Uterus (tissue), 4 donors: Measurements from ENCODE around the gene ZMAT5. TPM values are rescaled to one million over a fixed set of nuclear protein-coding genes. Genes with fewer than 3 reads are reported as not detected.
A peak's percentile ranks its signal among the peaks of the same experiment; 100 is the strongest.

Experiments used
- DNase-seq, 2 donors: peaks; one replicate each; pipeline ENCODE4 v3.0.0-alpha.2; 2019 to 2020
- H3K27ac ChIP-seq, 2 donors: fragments of 200-600 bp; sonication (generic); 1 replicate in 1 of 2; 2 replicates in 1 of 2; pipeline ENCODE4 v1.5.1; 2016 to 2018
- H3K27me3 ChIP-seq, 2 donors: fragments of 200-600 bp; sonication (generic); one replicate each; pipeline ENCODE4 v1.5.1; 2018 to 2019; ENCODE audit warnings: control low read depth in 1 of 2
- H3K36me3 ChIP-seq, 2 donors: fragments of 200-600 bp; sonication (generic); one replicate each; pipeline ENCODE4 v1.5.1; 2019; ENCODE audit warnings: control low read depth in 1 of 2
- H3K4me1 ChIP-seq, 2 donors: fragments of 200-600 bp; sonication (generic); one replicate each; pipeline ENCODE4 v1.5.1; 2018 to 2019; ENCODE audit warnings: control low read depth in 1 of 2
- H3K4me3 ChIP-seq, 2 donors: fragments of 200-600 bp; sonication (generic); 1 replicate in 1 of 2; 2 replicates in 1 of 2; pipeline ENCODE4 v1.5.1; 2018 to 2019; ENCODE audit warnings: mild to moderate bottlenecking in 1 of 2
- H3K9me3 ChIP-seq, 2 donors: fragments of 200-600 bp; sonication (generic); one replicate each; pipeline ENCODE4 v1.5.1; 2019; ENCODE audit warnings: control low read depth in 1 of 2
- POLR2A ChIP-seq, 2 donors: fragments of 450-650 bp; IDR thresholded peaks; one replicate each; pipeline ENCODE4 v1.6.1; 2016; ENCODE audit warnings: antibody characterized with exemption in 2 of 2, mild to moderate bottlenecking in 1 of 2, moderate library complexity in 1 of 2
- intact Hi-C: fragments of 100-400 bp; cut with DNase I; formaldehyde crosslinking; loops from one replicate; pipeline ENCODE4 v1.15.1; 2023; ENCODE audit warnings: low total_unique reads
- total RNA-seq, 4 donors: library from RNA; depleted of rRNA in 3 of 4; stranded (reverse); fragments of >200 nt in 3 of 4; gene quantifications; one replicate each; pipeline versions ENCODE4 v1.1.0 to v1.2.4, GENCODE V29; 2014 to 2023
- TF ChIP-seq, protein P1 (sequence below), 4 experiments: fragments of 200-600 bp in 2 of 4; fragments of 450-650 bp in 2 of 4; sonication (generic) in 2 of 4; IDR thresholded peaks; one replicate each; pipeline ENCODE4 v1.5.1; 2016 to 2019; ENCODE audit warnings: antibody characterized with exemption in 4 of 4, mild to moderate bottlenecking in 2 of 4, moderate library complexity in 1 of 4
- donor health status: DM: yes; HTN: yes; CAD: no.

Gene ZMAT5
- total RNA-seq, 4 donors from 2014 or later, result 12.0 to 47.4 (median 23.4) TPM

DNA sequence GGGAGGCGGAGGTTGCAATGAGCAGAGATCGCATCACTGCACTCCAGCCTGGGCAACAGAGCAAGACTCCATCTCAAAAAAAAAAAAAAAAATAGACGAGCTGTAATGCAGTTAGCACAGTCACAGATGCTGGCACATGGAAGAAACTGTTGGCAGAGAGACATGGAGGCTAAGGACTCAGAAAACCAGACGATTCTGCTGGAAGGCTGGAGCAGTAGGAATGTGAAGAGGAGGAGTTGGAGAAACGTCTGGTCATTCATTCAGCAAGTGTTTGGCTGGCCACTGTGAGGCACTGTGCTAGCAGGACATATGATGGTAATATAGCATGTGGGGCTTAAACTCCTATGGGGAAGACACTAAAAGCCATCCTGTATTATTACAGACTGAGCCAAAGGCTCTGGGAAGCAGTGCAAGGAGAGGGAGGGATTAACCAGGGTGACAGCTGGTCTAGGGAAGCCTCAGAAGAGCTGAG, 5.4 kb upstream of the ZMAT5 start:
- Histone ChIP-seq H3K4me3 (no peak overlapping the region), H3K27ac (no peak overlapping the region), H3K36me3 (no peaks in the 10 kb centered on the region), H3K9me3 (no peaks in the 10 kb centered on the region), H3K27me3 (no peaks in the 10 kb centered on the region), H3K4me1 (peaks cover 7 to 11% of the 10 kb centered on the region in 2 donors)
- no peak for DNase-seq
- intact Hi-C loops, result no loop called here
- TF ChIP-seq, protein P1, sequence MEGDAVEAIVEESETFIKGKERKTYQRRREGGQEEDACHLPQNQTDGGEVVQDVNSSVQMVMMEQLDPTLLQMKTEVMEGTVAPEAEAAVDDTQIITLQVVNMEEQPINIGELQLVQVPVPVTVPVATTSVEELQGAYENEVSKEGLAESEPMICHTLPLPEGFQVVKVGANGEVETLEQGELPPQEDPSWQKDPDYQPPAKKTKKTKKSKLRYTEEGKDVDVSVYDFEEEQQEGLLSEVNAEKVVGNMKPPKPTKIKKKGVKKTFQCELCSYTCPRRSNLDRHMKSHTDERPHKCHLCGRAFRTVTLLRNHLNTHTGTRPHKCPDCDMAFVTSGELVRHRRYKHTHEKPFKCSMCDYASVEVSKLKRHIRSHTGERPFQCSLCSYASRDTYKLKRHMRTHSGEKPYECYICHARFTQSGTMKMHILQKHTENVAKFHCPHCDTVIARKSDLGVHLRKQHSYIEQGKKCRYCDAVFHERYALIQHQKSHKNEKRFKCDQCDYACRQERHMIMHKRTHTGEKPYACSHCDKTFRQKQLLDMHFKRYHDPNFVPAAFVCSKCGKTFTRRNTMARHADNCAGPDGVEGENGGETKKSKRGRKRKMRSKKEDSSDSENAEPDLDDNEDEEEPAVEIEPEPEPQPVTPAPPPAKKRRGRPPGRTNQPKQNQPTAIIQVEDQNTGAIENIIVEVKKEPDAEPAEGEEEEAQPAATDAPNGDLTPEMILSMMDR (IDR thresholded peaks at IDR 0.05), result no peak
- TF ChIP-seq POLR2A (IDR thresholded peaks at IDR 0.05), result no peak

DNA sequence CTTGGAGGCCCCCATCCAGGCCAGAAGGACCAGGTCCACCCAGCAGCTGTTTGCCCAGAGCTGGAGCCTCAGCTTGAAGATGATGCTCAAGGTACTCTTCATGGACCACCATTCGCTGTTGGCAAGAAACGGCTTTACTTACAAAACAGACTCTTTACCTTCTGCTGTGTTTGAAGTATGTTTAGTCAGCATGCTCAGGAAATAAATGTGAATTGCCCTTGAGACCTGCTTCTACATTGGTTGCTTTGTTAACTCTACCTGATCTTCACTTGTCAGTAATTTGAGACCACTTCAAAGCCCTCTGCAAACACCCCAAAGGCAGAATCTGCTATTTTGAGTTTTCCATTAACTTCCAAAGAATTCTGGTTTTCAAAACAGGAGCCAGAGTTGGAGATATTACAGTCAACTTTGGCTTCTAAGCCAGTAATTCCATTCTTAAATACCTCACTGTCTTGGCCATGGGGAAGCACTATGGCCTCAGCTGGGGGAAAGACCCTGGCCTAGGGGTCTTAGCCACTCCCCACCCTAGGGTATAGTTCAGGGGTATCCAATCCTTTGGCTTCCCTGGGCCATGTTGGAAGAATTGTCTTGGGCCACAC, 3.0 kb upstream of the ZMAT5 start:
- H3K4me1 ChIP-seq, result peaks cover 7 to 11% of the 10 kb centered on the region in 2 donors
- TF ChIP-seq POLR2A (IDR thresholded peaks at IDR 0.05), result no peak
- TF ChIP-seq, protein P1 (IDR thresholded peaks at IDR 0.05), result no peak
- no peak overlapping the region for H3K27ac ChIP-seq
- no peaks in the 10 kb centered on the region for H3K9me3 ChIP-seq
- no peaks in the 10 kb centered on the region for H3K27me3 ChIP-seq
- no peak overlapping the region for H3K4me3 ChIP-seq
- H3K36me3 ChIP-seq, result no peaks in the 10 kb centered on the region
- intact Hi-C loops, result no loop called here
- no peak for DNase-seq

DNA sequence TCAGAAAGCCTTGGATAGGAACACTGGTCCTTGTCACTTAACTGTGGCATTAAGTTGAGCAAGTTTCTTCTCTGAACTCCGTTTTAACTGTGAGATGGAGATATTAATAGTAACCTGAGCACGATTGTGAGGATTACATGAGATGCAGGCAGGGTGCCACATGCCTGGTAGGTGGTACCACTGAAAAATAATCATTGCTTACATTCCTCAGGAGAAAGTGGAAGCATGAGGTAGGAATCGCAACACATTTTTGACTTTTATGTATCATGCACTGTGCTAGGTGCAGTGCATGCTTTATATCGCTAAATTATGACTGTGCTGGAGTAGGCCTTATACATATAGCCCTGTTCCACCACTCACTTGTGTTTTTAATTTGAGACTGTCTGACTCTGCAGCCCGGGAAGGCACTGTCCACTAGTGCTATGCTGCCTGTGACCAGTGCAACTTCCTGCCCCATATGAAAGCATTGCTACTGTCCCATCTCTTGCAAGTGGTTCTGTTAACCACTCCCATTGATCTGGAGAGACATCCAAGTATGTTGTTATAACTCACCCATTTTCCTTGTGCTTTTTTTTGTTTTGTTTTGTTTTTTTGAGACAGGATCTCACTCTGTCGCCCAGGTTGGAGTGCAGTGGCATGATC, 1.4 kb upstream of the ZMAT5 start:
- intact Hi-C loops, result no loop called here
- peak overlapping the region; percentile 91 to 94 for H3K4me3 ChIP-seq
- H3K36me3 ChIP-seq, result no peaks in the 10 kb centered on the region
- peaks cover 7 to 11% of the 10 kb centered on the region in 2 donors for H3K4me1 ChIP-seq
- no peak for DNase-seq
- H3K27ac ChIP-seq, result no peak overlapping the region
- H3K27me3 ChIP-seq, result no peaks in the 10 kb centered on the region
- no peak for TF ChIP-seq POLR2A (IDR thresholded peaks at IDR 0.05)
- TF ChIP-seq, protein P1 (IDR thresholded peaks at IDR 0.05), result no peak
- H3K9me3 ChIP-seq, result no peaks in the 10 kb centered on the region

DNA sequence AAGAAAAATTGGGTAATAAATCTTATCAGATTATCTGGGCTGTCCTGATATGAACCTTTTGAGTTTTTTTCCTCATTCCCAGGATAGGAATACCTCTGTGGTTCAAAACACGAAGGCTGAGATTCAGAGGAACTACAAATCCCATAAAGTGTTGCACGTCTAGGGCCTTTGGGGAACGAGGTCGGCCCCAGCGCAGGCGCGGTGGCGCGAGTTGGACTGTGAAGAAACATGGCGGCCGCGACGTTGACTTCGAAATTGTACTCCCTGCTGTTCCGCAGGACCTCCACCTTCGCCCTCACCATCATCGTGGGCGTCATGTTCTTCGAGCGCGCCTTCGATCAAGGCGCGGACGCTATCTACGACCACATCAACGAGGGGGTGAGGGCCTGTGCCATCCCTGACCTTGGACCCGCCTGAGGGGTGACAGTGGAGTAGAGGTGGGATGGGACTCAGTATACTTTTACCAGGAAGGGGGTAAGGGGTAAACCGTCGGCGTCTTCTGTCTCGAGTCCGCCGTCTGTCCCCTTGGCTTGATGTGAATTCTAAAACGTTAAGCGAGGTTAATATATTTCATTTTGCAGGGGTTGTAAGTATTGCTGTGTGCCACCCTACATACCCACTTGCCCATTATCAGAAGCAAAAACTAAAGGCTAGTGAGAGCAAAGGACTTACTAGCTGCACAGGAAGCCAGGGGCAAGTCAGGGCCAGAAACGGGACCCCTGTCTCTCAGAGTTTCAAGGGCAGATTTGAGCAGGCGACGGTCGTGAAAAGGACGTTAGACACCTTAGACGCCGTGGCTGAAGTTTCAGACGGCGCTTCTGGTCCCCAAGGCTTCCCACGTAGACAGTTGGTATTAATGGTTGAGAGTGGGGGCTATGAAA, 604 bp upstream of the ZMAT5 start, which contains the start of gene UQCR10:
UQCR10 (plus strand) TSS at position 199 of the 881 bp plus-strand sequence; CDS start at position 229, 30 bp downstream.
- peak; percentile 88 to 91 for DNase-seq
- Histone ChIP-seq H3K27ac (peak within 1 kb of the TSS; percentile 86), H3K27me3 (no peaks in the 10 kb centered on the region), H3K36me3 (no peaks in the 10 kb centered on the region), H3K9me3 (no peaks in the 10 kb centered on the region), H3K4me1 (peaks cover 7 to 11% of the 10 kb centered on the region in 2 donors), H3K4me3 (peak within 1 kb of the TSS; percentile 91 to 94)
- TF ChIP-seq, protein P1 (IDR thresholded peaks at IDR 0.05), result no peak
- peak; percentile 27 to 50 for TF ChIP-seq POLR2A (IDR thresholded peaks at IDR 0.05)
- intact Hi-C loops, result no loop called here
